G401.6 (cell line): Measurements from ENCODE around the gene APBA2.

Source experiments
- FAIRE-seq: peaks from 2 replicates; lab custom pipeline; 2012; peaks lifted over from hg19 to GRCh38; lab: Jason Lieb, UNC

Gene APBA2

DNA sequence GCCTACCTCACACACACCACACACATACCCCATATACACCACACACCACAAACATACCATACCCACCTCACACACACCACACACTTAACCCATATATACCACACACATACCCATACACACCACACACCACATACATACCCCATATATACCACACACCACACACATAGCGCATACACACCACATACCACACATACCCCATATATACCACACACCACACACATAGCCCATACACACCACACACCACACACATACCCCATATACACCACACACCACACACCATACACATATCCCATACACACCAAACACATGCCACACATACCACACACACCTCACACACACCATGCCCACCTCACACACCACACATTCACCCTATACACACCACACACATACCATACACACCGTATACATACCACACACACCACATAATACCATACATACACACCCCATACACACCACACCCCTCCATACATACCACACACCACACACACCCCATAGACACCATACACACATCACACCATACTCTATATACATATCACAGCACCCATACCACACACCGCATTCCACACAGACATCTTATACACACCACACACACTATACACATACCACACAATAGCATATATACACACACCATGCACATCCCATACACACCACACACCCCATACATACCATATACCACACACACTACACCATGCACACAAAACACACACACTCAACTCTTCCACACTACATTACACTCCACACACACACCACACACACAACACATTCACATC is 29.5 kb downstream of the APBA2 start:
- FAIRE-seq = no peak

DNA sequence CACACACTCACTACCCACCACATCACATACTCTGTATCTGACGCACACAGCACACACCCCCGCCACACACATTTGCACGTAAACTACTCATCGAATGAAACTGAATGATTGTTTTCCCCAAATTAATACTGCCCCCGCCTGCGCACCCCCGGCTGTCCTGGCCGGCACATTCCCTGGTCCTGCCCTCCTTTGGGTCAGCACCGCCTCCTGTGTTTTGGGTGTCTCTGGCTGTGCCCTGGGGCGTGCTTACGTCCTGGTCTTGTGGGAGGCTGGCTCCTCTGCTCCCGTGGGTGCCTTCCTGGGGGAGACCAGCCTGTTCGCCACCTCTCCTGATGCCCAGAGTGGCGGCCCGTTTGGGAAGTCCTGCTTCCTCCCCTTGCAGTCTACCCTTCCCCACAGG is 30.2 kb downstream of the APBA2 start:
- no peak for FAIRE-seq

DNA sequence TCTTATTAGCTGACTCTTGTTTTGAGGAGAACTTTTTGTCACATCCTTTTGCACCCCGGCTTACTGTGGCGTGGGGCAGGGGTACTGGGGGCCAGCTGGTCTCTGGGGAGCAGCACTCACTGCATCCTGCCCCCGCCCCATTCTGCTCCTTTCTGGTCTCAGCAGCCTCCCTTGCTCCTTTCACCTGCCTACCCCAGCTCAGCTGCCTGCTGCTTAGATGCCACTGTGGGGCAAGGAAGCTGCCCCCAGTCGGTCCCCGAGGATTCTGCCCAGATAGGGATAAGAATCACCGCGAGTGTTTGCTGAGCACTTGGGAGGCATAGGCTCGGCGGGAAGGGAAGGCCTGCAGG is 32.0 kb downstream of the APBA2 start:
- no peak for FAIRE-seq

DNA sequence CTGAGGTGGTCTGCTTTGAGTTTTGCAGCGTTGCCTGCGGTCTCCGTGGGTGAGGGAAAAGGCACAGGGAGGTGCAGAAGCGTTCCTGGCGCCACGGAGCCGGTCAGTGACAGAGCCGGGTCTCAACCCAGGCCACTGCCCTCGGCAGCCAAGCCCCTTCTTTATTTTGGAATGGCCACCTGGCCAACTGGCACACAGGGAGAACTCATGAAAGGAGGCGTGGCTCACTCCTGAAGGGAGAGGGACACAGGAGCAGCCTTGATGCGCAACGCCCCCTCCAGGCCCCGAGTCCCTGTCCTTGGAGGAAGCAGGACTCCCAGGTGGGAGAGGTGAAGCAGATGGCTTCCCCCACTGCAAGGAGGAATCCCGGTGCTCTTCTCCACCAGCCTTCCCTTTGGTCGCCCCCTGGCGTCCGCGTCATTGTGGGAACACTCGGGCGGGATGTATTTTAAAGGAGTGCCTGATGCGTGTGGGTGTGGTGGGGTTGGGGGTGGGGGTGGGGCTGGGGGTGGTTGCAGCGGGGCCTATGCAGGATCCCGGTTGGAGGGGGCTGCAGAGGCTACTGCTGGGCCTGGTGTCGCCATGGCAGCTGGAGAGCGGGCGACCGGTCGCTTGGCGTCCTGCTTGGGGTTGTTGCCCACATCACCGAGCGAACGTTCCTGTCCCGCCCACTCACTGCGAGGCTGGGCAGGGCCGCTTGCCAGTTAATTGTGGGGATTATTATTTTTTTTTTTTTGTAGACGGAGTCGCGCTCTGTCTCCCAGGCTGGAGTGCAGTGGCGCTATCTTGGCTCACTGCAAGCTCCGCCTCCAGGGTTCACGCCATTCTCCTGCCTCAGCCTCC is 32.6 kb downstream of the APBA2 start:
- FAIRE-seq = no peak

DNA sequence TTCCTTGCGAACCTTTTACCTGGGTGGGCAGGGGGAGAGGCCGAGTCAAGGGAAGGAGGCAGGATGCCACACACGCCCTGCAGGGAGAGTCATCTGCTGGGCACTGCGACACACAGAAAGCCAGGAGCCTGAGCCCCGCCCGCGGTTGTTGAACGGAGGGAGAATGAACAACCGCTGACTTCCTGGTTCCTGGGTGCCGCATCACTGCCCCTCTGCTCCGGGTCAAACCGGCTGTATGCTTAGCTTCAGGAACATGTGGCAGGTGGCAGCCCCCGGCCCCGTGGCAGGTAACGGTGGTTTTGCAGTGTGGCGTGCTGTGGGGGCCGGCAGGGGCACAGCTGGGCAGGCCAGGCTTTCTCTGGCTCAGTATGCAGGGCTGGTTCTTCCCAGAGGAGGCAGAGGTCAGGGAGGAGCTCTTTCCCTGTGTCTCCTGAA is 33.4 kb downstream of the APBA2 start:
- FAIRE-seq = no peak

DNA sequence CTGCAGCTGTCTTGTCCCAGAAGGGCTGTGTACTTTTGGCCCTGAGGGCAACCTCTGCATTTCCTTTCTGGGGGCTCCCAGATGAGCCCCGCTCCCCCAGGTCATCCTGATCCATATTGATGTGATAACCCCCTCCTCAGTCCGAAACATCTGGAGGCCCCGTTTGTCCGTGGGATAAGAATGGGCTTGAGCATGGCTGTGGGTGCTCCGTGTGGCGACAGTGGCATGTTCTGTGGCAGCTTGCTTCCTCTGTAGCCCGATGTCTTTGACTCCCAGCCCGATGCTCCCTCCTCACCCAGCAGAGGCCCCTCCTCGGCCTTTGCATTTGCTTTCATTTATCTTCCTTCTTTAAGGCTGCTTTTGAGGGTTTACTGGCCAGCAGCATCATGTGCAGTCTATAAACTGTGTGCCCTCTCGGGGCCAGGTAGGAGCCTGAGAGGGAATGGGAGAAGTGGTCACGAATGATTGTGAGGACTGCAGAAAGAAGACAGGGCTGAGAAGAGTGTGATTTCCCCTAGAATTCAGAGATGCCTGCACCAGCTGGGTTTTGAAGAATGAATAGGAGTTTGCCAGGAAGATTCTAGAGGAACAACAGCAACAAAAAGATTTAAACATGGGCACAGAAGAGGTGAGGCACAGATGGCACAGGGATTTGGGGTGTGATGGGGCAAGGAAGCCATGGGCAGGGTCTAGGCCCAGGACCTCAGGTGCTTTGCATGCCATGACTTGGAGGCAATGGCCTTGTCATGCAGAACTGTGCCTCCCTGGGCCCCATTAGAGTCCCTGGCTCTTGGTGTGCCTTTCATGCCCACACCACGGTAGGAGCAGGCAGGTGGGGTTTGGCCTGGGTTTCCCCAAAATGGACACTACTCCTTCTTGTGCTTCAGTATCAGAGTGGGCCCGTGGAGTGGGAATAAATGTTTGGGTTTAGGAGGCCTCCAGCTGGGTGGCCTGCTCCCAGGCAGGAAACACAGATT is 34.2 kb downstream of the APBA2 start:
- no peak for FAIRE-seq

DNA sequence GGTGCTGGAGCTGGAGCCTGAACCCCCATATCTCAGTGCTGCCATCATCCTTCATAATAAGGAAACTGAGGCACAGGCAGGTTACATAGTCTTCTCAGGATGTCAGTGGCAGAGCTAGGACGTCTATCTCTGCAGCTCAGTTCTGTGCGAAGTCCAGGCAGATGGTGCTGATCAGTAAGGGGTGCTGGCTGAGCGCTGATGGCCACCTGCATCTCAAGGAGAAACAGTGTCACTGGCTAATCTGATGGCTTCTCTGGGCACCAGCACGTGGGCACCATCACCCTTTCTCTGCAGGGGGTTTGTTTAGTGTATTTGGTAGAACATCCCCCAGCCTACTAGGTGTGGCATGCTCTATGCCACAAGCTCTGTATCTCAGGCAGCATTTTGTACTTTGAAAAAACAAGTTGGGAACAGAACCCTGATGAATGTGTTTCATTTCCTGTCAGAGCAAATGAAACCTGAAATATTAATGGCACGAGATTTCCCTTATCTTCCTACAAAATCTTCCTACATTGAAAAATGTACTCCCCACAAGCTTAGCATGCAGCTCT is 35.1 kb downstream of the APBA2 start:
- FAIRE-seq = no peak

DNA sequence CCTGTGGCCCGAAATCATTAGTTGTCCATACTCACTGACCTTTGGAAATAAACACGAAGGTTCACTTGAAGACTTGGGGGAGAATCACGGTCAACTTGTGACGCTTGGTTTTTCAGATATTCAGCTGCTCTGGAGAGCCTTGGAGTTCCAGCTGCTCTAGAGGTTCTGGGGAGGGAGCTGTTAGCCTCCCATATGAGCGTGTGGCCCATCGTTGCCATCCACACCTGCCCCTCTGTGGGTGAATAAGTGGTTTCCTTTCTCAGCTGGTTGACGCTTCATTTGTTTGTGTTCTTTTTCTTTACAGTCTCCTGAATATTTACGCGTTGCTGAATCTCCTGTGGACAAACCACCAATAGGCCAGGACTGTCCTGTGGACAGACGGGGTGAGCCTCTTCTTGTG is 35.6 kb downstream of the APBA2 start:
- FAIRE-seq = no peak

DNA sequence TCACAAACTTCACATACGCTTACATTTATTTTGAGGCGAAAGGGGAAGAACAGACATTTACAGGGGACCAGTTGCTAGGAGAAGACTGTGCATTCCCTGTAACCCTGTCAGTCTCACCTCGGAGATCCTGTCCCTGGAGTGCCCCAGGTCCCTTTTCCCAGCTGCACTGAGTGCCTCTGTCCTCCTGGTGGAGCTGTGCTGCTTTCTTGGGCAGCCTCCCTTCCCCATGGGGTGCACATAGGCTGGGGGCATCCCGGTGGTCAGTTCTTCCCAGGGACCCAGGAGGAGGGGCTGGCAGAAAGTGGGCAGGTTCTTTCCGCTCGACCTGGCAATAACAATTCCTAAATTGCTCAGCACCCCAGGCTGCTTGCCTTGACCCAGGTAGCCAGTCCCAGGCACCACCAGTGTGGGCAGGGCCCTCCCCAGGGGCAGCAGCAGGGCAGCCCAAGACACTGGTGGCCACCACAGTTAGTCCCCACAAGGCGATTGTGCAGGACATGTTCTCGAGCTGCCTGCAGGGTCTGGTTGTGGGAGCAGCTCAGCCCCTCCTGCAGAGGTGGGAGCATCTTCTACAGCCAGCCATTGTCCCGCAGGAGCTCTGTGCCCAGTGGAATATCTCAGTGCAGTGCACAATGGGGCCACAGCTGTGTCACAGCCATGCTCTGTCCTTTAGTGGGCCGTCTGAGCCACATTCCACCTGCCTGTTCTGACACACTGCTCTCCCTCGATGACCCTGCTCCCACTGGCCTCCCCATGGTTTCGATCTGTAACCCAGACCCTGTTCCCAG is 36.3 kb downstream of the APBA2 start:
- FAIRE-seq = no peak

DNA sequence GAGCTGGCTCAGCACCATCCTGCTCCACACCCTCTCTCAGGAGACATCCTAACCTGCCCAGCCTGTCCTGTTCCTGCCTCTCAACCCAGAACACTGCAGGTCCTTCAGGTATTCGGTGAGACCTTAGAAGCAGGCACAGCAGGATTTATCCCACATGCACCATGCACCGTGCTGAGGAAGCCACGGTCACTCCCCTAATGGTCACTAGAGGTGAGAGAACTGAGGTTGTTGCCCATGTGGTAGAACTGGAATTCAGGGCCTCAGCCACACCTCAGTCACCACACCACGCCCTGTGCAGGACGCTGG is 36.9 kb downstream of the APBA2 start:
- FAIRE-seq = no peak

DNA sequence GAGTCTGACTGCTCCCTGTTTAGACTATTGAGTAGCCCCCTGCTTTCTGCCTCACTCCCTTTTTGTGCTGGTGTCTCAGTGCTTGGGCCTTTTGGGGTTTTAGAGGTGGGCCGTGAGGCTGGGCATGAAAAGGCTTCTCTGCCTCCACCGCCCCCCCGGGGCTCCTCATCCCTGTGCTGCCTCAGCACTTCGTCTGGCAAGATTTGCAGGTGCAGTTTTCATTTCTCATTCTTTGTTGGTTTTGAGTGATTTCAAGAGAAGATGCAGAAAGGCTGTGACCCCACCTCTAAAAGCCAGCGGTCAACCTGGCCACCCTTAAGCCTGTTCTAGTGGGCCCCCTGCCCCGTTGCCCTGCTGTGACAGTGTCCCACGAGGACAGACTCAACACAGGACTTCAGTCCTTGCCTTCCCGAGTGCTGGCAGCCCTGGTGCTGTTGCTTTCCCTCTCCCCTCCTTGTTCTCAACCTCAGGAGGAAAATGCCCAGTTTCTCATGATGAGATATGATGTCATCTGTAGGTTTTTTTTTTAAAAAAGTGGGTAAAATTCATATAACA is 38.0 kb downstream of the APBA2 start:
- FAIRE-seq = no peak

DNA sequence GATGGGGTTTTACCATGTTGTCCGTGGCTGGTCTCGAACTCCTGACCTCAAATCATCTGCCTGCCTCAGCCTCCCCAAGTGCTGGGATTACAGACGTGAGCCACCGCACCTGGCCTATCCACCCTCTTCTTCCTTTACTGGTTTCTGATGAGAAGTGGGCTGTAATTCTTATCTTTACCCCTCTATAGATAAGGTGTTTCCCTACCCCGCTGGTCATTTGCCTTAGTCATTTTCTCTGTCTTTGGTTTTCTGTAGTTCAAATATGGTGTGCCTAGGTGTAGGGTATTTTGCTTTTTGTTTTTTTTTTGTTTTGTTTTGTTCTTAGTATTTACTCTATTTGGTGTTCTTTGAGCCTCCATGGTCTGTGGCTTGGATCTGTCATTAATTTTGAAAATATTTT is 41.3 kb downstream of the APBA2 start:
- FAIRE-seq = no peak

DNA sequence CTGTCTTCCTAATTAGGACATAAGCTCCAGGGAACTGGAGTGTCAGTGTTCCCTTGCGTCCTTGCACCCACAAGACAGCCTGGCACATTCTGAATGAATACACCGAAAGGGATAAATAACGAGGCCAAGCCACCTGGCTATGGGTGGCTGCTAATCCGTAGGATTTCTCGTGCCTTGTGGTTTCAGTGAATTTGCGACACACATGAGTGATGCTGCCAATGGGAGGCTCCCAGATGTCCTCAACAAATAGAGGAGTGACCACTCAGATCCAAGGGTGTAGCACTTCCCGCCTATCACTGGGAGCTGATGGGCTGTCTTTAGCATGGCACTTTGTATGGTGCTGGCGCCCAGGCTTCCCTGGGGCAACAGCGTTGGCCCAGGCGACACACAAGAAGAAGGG is 43.4 kb downstream of the APBA2 start:
- FAIRE-seq = no peak

DNA sequence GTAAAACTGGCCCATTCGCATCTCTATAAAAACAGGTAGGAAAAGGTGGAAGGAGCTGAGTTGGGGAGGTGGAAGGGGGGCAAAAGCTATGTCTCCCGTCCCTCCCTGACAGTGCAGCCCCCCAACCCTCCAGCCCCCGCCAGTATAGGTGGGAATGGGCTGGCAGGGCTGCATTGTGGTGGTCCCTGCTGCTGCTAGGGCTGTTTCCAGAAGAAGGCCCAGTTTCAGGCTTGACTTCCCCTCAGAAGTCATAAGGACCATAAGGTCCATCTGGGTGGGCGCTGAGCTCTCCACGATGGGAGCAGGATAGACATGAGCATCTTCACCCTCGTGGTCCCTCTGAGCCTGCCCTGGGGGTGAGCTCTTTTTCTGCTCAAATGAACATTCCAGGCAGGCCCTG is 44.2 kb downstream of the APBA2 start:
- no peak for FAIRE-seq

DNA sequence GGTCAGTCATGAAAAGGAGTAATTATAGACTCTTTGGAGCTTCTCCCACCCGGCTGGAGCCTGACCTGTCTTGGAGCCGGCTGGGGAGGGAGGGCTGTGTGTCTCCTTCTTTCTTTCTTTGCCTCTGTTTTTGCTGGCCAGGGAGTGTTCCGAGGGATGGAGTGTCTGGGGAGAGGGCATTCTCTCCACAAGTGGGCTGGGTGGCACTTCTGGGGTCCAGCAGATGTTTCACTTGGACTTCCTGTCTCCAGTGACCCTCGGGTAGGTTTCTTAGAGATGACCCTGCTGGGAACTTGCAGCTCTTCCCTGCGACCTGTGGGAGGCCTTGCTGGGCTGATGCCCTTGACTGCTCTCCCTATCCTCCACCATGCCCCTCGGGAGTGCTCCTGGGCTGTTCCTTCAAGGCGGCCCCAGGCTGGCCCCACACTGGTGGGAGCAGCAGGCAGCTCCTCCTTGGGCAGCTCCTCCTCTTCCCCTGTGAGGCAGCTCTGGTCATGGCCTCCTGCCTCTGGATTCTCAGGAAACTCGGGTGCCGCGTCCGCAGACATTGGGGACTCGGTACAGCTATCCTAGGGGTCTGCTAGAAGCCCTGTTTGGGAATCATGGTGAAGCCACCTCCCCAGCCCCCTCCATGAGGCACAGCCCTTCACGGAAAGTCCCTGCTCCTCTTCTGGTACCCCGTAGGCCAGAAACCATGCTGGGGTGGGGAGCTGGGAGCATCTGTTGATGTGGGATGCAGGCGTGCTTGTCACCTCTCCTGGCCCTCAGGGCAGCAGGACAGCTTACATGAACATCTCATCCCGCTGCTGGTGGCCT is 44.9 kb downstream of the APBA2 start:
- FAIRE-seq = no peak

DNA sequence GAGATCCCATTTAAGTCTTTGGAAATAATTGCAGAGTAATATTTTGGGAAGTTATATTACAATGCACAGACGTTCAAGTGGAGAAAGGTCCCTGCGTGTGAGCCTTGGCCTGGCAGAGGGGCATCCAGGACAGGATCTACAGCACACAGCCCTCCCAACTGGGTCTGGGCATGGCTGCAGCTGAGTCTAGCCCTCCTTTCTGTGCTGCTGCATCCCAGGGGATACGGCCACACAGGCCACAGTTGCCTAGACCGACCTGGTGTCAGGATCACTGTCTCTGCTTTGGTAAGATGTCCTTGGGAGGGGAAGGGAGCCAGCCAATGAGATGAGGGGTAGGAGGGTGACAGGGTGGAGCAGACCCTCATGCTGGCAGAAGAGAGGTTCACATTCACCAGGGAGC is 46.1 kb downstream of the APBA2 start:
- no peak for FAIRE-seq

DNA sequence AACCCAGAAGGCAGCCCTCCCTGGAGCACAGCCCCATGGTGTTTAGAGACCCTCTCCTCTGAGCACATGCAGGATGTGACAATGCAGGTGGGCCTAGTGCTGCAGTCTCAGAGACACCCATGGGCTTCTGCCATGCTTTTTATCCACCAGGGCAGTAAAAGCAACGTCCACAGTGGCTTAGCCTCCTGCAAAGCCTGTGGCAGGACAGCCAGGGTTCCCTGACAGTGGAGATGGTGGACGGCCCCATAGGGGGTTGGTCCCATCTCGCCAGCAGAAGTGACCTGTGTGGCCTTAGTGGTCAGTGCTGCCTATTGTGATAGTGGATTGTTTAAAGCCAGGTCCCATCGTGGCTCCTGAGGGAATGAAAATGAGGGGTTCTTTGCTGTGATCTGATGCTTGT is 46.6 kb downstream of the APBA2 start:
- FAIRE-seq = no peak

DNA sequence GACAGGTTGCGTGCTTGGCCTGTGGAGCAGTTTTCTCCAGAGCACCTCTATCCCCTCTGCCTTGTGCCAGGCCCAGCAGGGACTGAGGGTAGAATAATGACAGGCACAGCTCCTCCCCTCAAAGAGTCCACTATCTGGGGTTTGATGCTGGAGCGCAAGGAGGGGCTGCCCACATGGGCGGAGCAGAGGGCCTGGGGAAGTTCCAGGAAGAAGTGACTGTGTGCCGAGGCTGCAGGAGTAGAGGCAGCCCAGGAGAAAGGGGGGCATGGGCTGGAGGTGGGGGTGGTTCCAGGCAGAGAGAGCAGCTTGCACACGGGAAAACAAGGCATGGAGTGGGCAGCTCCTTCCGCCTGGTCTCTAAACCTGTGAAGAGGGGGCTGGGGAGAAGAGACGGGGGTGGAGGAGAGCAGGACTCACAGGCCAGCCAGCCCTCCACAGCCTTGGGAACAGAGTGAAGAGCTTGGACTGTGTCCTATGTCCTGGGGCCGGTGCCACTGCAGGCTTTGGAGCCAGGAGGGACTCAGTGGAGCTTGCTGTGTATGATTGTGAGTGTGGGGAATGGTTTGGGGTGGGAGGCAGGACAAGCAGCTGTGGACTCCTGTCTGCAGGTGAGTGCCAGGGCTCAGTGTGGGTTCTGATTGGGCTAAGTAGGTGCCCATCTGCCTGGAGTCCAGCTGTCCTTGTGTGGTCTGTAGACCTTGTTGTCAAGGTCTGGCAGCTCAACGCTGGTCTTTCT is 48.1 kb downstream of the APBA2 start:
- no peak for FAIRE-seq

DNA sequence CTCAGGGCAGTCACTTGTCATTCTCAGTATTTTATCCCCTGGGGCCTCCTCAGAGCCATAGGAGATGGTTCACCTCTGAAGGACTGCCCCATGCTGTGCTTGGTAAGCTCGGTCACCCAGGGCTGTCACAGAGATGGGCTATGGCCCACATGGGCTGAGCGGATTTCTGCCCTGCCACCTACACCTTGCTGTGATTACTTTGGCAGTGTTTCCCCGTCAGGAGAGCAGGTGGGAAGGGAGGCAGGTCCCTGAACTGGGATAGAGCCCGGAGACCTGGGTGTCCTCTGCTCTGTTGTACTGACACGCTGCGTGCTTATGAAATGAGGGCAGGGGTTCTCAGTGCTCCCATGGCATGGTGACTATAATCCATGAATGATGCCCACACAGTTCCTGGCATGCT is 48.9 kb downstream of the APBA2 start:
- FAIRE-seq = no peak

DNA sequence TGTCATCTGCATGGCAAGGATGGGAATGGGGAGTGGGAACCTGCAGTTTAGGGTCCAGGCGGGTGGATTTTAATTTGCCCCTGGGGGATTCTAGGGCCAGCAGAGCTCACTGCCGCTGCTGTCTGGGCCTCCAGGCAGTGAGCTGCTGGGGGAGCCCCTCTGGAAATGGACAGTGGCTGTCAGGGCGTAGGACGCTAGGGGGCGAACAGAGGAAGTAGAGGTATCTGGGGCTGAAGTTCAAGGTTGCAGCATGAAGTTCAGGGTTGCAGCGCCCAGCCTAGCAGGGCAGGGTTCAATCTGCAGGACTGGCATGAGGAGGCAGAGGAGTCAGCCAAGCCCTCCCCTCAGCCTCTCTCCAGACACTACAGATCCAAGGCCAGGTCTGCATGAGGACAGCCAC is 49.5 kb downstream of the APBA2 start:
- no peak for FAIRE-seq
